Head of caudate nucleus (tissue), 42 donors: Measurements from ENCODE around the gene FAM184B.
"Not testable (repeated sequence)": the region's sequence is repeated elsewhere in the genome, so short reads cannot be mapped to it uniquely, and the experiment has no call there.

Source experiments
- DNase-seq, 42 donors: peaks; one replicate each; pipeline versions ENCODE4 v3.0.0 to v3.0.0-alpha.2; 2020 to 2021; ENCODE audit warnings: mixed read lengths in 7 of 42
- intact Hi-C: fragments of 100-400 bp; cut with DNase I; formaldehyde crosslinking; loops from one replicate; pipeline ENCODE4 v1.15.0; 2022

The FAM184B gene

GRCh38 chr4:17699380-17699779 is 82.0 kb downstream of the FAM184B start:
- intact Hi-C loops, result no loop called here
- no peak for DNase-seq

- DNase-seq, result no peak
- intact Hi-C loops, result no loop called here
Measured at GRCh38 chr4:17698116-17698515, 83.3 kb downstream of the FAM184B start.

- intact Hi-C loops, result no loop called here
- no peak for DNase-seq
Measured at GRCh38 chr4:17695341-17695740, 86.1 kb downstream of the FAM184B start.

- DNase-seq, result no peak
- intact Hi-C loops, result no loop called here
Measured at GRCh38 chr4:17694552-17694951, 86.9 kb downstream of the FAM184B start.

GRCh38 chr4:17690898-17691297 is 90.5 kb downstream of the FAM184B start:
- intact Hi-C loops, result no loop called here
- DNase-seq, result no peak

- intact Hi-C loops, result no loop called here
- no peak for DNase-seq
Measured at GRCh38 chr4:17690135-17690534, 91.3 kb downstream of the FAM184B start.

GRCh38 chr4:17688011-17688441 is 93.4 kb downstream of the FAM184B start:
- intact Hi-C loops, result no loop called here
- DNase-seq, result peak in 16 of 42 donors; percentile 2 to 80 (median 26)

- DNase-seq, result no peak
- intact Hi-C loops, result no loop called here
Measured at GRCh38 chr4:17687237-17687857, 94.1 kb downstream of the FAM184B start.

GRCh38 chr4:17684648-17685047 is 96.8 kb downstream of the FAM184B start:
- intact Hi-C loops, DNase-seq: not testable (repeated sequence)

GRCh38 chr4:17682222-17682566 is 99.2 kb downstream of the FAM184B start:
- DNase-seq, result no peak
- intact Hi-C loops, result no loop called here

- intact Hi-C loops, result no loop called here
- DNase-seq, result no peak
Measured at GRCh38 chr4:17681281-17682221, 99.9 kb downstream of the FAM184B start.

GRCh38 chr4:17680559-17681280 is 100.7 kb downstream of the FAM184B start:
- intact Hi-C loops, result no loop called here
- DNase-seq, result peak in 10 of 42 donors; percentile 12 to 67 (median 29)

- intact Hi-C loops, result no loop called here
- no peak for DNase-seq
Measured at GRCh38 chr4:17670423-17670822, 111.0 kb downstream of the FAM184B start.

GRCh38 chr4:17667653-17668201 is 113.7 kb downstream of the FAM184B start:
- DNase-seq, result no peak
- intact Hi-C loops, result no loop called here

GRCh38 chr4:17667253-17667652 is 114.2 kb downstream of the FAM184B start:
- DNase-seq, result no peak
- intact Hi-C loops, result no loop called here

GRCh38 chr4:17665852-17666251 is 115.6 kb downstream of the FAM184B start:
- no peak for DNase-seq
- intact Hi-C loops, result no loop called here

GRCh38 chr4:17665346-17665745 is 116.1 kb downstream of the FAM184B start:
- intact Hi-C loops, result no loop called here

GRCh38 chr4:17664755-17665154 is 116.7 kb downstream of the FAM184B start:
- intact Hi-C loops, result no loop called here
- no peak for DNase-seq

More at GRCh38 chr4:17665346-17665745, 116.1 kb downstream of the FAM184B start:
- no peak for DNase-seq

GRCh38 chr4:17662694-17663093 is 118.7 kb downstream of the FAM184B start:
- intact Hi-C loops, result no loop called here
- no peak for DNase-seq

- DNase-seq, result not testable (repeated sequence)
Measured at GRCh38 chr4:17659196-17659595, 122.2 kb downstream of the FAM184B start.

More at GRCh38 chr4:17659196-17659595, 122.2 kb downstream of the FAM184B start:
- intact Hi-C loops, result not testable (repeated sequence)
